Measurements from ENCODE around the gene DPP7.
"Not testable (repeated sequence)": the region's sequence is repeated elsewhere in the genome, so short reads cannot be mapped to it uniquely, and the experiment has no call there.

The DPP7 gene

GRCh38 chr9:137068539-137069507 is 45.7 kb downstream of the DPP7 start:
- DNase-seq: no peak

- peak; percentile 92 for DNase-seq
Measured at GRCh38 chr9:137067860-137068538, 46.5 kb downstream of the DPP7 start.

- no peak for DNase-seq
Measured at GRCh38 chr9:137066096-137066861, 48.3 kb downstream of the DPP7 start.

GRCh38 chr9:137065336-137065967 is 49.1 kb downstream of the DPP7 start:
- no peak for DNase-seq

DNA sequence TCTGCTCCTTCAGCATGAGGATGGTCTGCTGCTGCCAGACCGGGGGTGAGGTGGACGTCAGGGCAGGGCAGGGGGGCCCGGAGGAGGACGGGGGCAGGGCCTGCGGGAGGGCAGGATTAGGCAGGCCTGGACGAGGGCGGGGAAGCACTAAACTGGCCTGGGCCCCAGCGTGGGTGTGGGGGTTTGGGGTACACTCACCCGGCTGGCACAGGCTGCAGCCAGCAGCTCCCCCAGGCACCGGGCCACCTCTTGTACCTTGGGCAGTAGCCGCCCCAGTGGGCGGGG is 49.7 kb downstream of the DPP7 start:
- no peak for DNase-seq

DNA sequence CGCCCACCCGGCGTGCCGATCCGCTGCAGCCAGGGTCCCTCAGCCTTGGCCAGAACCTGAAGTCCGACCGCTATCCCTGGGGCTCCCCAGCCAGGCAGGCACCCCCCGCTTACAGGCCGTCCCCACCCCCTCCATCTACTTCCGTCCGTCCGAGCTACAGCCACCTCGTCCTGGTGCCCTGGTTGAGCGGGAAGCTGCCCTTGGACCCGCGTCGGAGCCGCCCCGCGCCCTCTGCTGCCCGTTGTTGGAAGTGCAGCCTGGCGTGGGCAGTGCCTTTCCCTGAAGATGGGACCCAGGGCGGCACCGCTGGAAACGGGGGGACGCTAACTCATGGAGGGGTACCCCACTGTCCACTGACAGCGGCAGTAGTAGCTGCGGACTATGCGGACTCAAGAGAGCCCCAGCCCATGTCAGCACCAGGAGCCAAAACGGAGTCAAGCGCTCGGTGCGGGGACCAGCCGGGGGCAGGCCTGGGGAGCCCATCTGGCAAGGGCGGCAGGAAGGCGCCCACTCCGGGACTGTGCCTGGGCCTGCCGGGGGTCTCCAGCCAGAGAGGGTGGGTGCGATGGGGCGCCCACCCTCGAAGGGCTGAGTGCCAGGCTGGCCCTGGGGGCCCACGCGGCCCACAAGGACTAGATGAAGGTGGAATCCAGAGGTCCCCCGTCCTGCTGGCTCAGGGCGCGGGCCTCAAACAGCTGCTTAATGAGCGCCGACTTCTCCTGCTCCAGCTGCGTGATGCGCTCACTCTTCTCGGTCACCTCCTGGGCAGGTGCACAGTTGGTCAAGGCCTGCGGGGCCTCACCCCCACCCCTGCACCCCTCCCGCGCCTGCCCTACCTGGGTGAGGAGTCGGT is 50.3 kb downstream of the DPP7 start:
- peak; percentile 66 for DNase-seq

DNA sequence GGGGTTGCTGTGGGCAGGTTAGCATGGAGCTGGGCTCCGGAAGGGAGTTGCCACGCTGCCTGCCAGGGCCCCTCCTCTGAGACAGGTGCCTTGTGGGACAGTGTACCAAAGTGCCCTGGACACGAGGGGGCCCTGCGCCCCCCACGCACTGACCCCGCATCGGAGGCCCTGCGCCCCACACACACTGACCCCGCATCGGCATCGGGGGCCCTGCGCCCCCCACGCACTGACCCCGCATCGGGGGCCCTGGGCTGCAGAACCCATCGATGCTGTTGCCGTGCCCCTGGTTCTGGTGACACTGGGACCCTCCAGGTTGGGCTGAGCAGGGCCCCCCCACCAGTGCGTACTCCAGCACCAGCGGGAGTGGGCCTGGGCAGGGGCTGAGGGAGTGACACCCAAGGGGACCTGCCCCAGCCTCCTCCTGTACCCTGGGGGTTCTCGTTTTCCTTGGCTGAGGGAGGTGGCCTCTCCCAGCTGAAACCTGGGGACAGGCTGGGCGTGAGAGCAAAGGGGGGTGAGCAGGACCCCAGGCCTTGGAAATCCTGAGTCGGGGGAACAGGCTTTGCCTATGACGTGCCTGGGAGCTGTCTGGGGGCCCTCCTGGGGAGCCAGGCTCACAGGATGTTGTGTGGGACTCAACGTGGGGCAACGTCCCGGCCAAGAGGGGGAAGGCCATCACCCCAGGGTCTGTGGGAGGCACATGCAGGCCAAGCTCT is 51.1 kb downstream of the DPP7 start:
- no peak for DNase-seq

- DNase-seq: not testable (repeated sequence)
Measured at GRCh38 chr9:137062798-137063197, 51.7 kb downstream of the DPP7 start.

DNA sequence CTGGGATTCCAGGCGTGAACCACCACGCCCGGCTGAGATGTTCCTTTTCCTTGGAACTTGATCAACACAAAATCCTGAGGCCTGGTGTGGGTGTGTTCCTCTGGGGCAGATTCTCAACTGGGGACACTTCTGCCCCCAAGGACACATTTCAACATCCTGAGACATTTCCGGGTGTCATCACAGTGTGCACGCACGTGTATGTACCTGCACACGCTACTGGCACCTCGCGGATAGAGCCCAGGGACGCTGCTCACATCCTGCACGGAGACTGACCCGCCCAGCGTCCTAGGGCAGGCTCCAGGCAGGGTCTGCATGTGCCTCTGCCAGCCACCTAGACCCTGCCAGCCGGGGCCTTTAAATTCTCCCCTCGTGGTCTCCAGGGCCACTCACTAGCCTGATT is 52.1 kb downstream of the DPP7 start:
- DNase-seq: no peak

Data from hematopoietic multipotent progenitor cell treated with erythropoietin and hydrocortisone succinate and interleukin-3 and kit ligand, for 6 days (in vitro differentiated cells).